WTC11 (cell line): ENCODE results near the gene OR2T5.
"Not testable (repeated sequence)": the region's sequence is repeated elsewhere in the genome, so short reads cannot be mapped to it uniquely, and the experiment has no call there.

Experiments used
- GABPB1 ChIP-seq: sonication (generic); formaldehyde crosslinking; IDR thresholded peaks from 2 replicates; pipeline ENCODE4 v1.8.1; 2023; ENCODE audit warnings: mild to moderate bottlenecking, missing genetic modification reagents
- JUN ChIP-seq: sonication (generic); formaldehyde crosslinking; IDR thresholded peaks from 2 replicates; pipeline ENCODE4 v1.8.0; 2023; ENCODE audit warnings: mild to moderate bottlenecking, missing genetic modification reagents
- TF ChIP-seq, protein P1 (sequence below): fragments of 200-600 bp; IDR thresholded peaks from 2 replicates; pipeline ENCODE4 v1.8.0; 2022; ENCODE audit warnings: antibody characterized with exemption
- TF ChIP-seq, protein P2 (sequence below): fragments of 250-450 bp; sonication (Bioruptor Pico); IDR thresholded peaks from 2 replicates; pipeline ENCODE4 v1.9.0; 2021; ENCODE audit warnings: moderate library complexity, mild to moderate bottlenecking, inconsistent platforms, borderline replicate concordance
- TF ChIP-seq, protein P3 (sequence below): sonication (generic); formaldehyde crosslinking; IDR thresholded peaks from 2 replicates; pipeline ENCODE4 v1.8.1; 2023; ENCODE audit warnings: mild to moderate bottlenecking, missing genetic modification reagents, moderate library complexity
- TF ChIP-seq, protein P4 (sequence below): sonication (generic); formaldehyde crosslinking; conservative IDR thresholded peaks from 2 replicates; pipeline ENCODE4 v1.8.1; 2022; ENCODE audit warnings: mild to moderate bottlenecking, missing genetic modification reagents
- TF ChIP-seq, protein P5 (sequence below): sonication (generic); formaldehyde crosslinking; IDR thresholded peaks from 2 replicates; pipeline ENCODE4 v1.8.0; 2023; ENCODE audit warnings: missing genetic modification reagents, mild to moderate bottlenecking, borderline replicate concordance
- TF ChIP-seq, protein P6 (sequence below): sonication (generic); formaldehyde crosslinking; IDR thresholded peaks from 2 replicates; pipeline ENCODE4 v1.8.1; 2023; ENCODE audit warnings: mild to moderate bottlenecking, missing genetic modification reagents
- TF ChIP-seq, protein P7 (sequence below): sonication (generic); formaldehyde crosslinking; IDR thresholded peaks from 2 replicates; pipeline ENCODE4 v1.8.1; 2022; ENCODE audit warnings: mild to moderate bottlenecking, moderate library complexity, missing genetic modification reagents

DNA sequence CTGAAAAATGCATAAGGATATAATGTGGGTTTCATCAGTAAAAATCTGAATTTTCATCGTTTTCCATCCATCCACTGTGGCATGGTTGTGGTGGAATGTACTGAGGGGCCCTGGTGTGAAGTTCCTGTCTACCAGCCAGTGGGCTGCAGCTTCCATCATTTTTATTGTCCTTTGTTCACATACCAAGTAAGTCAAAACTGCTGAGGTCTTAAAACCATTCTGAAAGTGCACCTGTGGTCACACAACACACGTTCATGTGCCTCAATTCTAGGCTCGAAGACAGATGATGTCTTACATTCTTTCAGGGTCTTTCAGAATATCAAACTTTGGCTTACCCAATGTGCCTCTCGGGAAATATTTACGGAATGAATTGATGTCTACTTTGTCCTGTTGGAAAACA, 49.1 kb upstream of the OR2T5 start:
- TF ChIP-seq, protein P1, sequence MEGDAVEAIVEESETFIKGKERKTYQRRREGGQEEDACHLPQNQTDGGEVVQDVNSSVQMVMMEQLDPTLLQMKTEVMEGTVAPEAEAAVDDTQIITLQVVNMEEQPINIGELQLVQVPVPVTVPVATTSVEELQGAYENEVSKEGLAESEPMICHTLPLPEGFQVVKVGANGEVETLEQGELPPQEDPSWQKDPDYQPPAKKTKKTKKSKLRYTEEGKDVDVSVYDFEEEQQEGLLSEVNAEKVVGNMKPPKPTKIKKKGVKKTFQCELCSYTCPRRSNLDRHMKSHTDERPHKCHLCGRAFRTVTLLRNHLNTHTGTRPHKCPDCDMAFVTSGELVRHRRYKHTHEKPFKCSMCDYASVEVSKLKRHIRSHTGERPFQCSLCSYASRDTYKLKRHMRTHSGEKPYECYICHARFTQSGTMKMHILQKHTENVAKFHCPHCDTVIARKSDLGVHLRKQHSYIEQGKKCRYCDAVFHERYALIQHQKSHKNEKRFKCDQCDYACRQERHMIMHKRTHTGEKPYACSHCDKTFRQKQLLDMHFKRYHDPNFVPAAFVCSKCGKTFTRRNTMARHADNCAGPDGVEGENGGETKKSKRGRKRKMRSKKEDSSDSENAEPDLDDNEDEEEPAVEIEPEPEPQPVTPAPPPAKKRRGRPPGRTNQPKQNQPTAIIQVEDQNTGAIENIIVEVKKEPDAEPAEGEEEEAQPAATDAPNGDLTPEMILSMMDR = not testable (repeated sequence)
- TF ChIP-seq, protein P2, sequence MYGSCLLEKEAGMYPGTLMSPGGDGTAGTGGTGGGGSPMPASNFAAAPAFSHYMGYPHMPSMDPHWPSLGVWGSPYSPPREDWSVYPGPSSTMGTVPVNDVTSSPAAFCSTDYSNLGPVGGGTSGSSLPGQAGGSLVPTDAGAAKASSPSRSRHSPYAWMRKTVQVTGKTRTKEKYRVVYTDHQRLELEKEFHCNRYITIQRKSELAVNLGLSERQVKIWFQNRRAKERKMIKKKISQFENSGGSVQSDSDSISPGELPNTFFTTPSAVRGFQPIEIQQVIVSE (CRISPR knock-in tag) = not testable (repeated sequence)
- TF ChIP-seq, protein P3, sequence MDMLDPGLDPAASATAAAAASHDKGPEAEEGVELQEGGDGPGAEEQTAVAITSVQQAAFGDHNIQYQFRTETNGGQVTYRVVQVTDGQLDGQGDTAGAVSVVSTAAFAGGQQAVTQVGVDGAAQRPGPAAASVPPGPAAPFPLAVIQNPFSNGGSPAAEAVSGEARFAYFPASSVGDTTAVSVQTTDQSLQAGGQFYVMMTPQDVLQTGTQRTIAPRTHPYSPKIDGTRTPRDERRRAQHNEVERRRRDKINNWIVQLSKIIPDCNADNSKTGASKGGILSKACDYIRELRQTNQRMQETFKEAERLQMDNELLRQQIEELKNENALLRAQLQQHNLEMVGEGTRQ (CRISPR knock-in tag) = not testable (repeated sequence)
- TF ChIP-seq JUN, GABPB1 (CRISPR knock-in tag): not testable (repeated sequence)
- TF ChIP-seq, protein P4, sequence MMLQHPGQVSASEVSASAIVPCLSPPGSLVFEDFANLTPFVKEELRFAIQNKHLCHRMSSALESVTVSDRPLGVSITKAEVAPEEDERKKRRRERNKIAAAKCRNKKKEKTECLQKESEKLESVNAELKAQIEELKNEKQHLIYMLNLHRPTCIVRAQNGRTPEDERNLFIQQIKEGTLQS (CRISPR knock-in tag) = not testable (repeated sequence)
- TF ChIP-seq, protein P5, sequence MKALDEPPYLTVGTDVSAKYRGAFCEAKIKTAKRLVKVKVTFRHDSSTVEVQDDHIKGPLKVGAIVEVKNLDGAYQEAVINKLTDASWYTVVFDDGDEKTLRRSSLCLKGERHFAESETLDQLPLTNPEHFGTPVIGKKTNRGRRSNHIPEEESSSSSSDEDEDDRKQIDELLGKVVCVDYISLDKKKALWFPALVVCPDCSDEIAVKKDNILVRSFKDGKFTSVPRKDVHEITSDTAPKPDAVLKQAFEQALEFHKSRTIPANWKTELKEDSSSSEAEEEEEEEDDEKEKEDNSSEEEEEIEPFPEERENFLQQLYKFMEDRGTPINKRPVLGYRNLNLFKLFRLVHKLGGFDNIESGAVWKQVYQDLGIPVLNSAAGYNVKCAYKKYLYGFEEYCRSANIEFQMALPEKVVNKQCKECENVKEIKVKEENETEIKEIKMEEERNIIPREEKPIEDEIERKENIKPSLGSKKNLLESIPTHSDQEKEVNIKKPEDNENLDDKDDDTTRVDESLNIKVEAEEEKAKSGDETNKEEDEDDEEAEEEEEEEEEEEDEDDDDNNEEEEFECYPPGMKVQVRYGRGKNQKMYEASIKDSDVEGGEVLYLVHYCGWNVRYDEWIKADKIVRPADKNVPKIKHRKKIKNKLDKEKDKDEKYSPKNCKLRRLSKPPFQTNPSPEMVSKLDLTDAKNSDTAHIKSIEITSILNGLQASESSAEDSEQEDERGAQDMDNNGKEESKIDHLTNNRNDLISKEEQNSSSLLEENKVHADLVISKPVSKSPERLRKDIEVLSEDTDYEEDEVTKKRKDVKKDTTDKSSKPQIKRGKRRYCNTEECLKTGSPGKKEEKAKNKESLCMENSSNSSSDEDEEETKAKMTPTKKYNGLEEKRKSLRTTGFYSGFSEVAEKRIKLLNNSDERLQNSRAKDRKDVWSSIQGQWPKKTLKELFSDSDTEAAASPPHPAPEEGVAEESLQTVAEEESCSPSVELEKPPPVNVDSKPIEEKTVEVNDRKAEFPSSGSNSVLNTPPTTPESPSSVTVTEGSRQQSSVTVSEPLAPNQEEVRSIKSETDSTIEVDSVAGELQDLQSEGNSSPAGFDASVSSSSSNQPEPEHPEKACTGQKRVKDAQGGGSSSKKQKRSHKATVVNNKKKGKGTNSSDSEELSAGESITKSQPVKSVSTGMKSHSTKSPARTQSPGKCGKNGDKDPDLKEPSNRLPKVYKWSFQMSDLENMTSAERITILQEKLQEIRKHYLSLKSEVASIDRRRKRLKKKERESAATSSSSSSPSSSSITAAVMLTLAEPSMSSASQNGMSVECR (CRISPR knock-in tag) = not testable (repeated sequence)
- TF ChIP-seq, protein P6, sequence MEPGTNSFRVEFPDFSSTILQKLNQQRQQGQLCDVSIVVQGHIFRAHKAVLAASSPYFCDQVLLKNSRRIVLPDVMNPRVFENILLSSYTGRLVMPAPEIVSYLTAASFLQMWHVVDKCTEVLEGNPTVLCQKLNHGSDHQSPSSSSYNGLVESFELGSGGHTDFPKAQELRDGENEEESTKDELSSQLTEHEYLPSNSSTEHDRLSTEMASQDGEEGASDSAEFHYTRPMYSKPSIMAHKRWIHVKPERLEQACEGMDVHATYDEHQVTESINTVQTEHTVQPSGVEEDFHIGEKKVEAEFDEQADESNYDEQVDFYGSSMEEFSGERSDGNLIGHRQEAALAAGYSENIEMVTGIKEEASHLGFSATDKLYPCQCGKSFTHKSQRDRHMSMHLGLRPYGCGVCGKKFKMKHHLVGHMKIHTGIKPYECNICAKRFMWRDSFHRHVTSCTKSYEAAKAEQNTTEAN = not testable (repeated sequence)
- TF ChIP-seq, protein P7, sequence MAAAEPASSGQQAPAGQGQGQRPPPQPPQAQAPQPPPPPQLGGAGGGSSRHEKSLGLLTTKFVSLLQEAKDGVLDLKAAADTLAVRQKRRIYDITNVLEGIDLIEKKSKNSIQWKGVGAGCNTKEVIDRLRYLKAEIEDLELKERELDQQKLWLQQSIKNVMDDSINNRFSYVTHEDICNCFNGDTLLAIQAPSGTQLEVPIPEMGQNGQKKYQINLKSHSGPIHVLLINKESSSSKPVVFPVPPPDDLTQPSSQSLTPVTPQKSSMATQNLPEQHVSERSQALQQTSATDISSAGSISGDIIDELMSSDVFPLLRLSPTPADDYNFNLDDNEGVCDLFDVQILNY (CRISPR knock-in tag) = not testable (repeated sequence)
